ENCODE results near the gene GABARAPL1.

GABARAPL1 gene

DNA sequence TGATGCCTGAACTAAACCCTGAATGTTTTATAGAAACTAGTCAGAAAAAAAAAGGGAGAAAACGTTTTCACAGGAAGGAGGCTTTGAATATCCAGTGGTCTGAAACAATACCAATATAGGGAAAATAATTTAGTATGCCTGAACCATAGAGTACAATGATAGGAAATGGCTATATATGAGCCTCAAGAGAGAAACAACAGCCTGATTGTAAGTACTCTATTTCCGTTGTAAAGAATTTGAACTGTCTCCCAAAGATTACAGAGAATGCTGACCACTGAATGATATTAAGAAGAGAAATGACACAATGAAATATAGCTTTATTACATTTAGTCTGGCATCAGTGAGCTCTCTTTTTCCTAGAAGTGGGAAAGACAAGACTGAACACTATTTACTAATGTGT lies 5.5 kb upstream of the GABARAPL1 start:
- TF ChIP-seq, protein P1, sequence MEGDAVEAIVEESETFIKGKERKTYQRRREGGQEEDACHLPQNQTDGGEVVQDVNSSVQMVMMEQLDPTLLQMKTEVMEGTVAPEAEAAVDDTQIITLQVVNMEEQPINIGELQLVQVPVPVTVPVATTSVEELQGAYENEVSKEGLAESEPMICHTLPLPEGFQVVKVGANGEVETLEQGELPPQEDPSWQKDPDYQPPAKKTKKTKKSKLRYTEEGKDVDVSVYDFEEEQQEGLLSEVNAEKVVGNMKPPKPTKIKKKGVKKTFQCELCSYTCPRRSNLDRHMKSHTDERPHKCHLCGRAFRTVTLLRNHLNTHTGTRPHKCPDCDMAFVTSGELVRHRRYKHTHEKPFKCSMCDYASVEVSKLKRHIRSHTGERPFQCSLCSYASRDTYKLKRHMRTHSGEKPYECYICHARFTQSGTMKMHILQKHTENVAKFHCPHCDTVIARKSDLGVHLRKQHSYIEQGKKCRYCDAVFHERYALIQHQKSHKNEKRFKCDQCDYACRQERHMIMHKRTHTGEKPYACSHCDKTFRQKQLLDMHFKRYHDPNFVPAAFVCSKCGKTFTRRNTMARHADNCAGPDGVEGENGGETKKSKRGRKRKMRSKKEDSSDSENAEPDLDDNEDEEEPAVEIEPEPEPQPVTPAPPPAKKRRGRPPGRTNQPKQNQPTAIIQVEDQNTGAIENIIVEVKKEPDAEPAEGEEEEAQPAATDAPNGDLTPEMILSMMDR (IDR thresholded peaks at IDR 0.05; ENCODE audit: insufficient read depth, low read length, missing control alignments): no peak
- ChIA-PET POLR2A (no interaction called here), CTCF (interaction anchor here (2.9 kb wide), 1 partner anchor 54 kb away, joined by 11 read pairs; no protein-coding TSS in a partner anchor)
- no peak for DNase-seq (ENCODE audit: low read depth, low spot score)
- no peak overlapping the region for H3K4me3 ChIP-seq (ENCODE audit: low read depth, low read length)

DNA sequence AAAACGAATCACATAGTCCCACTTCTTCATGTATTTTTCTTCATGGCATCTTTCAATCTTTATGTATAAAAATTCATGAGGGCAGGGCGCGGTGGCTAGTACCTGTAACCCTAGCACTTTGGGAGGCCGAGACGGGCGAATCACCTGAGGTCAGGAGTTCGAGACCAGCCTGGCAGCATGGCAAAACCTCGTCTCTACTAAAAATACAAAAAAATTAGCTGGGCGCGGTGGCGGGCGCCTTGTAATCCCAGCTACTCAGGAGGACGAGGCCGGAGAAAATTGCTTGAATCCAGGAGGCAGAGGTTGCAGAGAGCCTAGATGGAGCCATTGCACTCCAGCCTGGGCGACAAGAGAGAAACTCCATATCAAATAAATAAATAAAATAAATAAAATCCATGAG lies 2.5 kb upstream of the GABARAPL1 start:
- TF ChIP-seq, protein P1 (IDR thresholded peaks at IDR 0.05; ENCODE audit: insufficient read depth, low read length, missing control alignments): no peak
- ChIA-PET CTCF (interaction anchor here (1.2 to 1.7 kb wide), 2 partner anchors 20 to 26 kb away, joined by 3 to 5 read pairs; no protein-coding TSS in a partner anchor), POLR2A (no interaction called here)
- DNase-seq (ENCODE audit: low read depth, low spot score): no peak
- no peak overlapping the region for H3K4me3 ChIP-seq (ENCODE audit: low read depth, low read length)

DNA sequence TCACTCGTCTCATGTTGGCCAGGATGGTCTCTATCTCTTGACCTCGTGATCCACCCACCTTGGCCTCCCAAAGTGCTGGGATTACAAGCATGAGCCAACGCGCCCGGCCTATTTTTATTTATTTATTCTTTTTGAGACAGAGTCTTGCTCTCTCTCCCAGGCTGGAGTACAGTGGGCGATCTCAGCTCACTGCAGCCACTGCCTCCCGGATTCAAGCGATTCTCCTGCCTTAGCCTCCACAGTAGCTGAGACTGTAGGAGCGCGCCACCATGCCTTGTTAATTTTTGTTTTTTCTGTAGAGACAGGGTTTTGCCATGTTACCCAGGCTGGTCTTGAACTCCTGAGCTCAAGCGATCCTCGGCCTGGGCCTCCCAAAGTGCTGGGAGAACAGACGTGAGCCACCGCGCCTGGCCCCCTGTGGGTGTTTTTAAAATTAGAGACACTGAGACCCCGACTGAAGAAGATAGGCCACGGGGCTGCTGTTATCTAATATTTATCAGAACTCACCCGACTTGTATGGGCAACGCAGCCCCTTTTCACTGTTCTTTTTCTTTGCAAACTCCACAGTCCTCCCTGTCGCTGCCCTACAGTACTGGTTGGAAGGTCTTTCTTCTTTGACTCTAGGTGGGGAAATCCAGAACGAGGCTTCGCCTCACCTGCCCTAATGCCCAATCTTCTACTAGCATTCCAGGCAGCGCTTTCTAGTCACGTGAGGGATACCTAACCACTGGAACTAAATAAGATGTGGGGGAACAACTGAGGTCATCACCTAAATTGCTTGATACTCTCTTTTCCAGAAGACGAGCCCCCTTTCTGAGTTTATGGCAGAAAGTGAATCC lies 1.4 kb upstream of the GABARAPL1 start:
- POLR2A ChIA-PET: no interaction called here
- no peak for DNase-seq (ENCODE audit: low read depth, low spot score)

DNA sequence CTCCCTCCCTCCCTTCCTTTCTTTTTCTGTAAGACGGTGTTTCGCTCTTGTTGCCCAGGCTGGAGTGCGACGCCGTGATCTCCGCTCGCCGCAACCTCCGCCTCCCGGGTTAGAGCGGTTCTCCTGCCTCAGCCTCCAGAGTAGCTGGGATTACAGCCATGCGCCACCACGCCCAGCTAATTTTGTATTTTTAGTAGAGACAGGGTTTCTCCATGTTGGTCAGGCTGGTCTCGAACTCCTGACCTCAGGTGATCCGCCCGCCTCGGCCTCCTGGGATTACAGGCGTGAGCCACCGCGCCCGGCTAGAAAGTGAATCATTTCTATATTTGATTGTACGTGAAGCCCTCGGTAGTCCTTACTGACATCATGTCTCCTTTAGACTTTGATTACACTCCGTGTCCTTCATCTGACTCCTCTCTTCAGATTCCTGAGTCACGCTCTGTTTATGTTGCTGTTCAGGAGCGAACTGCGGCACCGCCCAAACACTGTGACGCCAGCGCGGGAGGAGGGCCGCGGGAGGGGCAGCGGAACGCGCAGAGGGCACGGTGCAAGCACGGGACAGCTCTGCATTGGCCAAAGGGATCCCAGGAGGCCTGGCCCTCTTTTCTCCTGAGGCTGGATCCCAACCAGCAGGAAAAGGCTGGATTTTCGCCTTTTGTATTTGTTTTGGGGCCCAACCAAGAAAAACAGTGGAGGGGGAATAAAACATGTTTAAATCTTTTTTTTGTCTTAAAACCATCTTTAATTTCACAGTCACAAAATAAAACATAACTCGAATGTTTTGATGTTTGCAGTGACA lies 538 bp upstream of the GABARAPL1 start:
- ChIA-PET CTCF (interaction anchor here (1.6 kb wide), 1 partner anchor 18 kb away, joined by 3 read pairs; no protein-coding TSS in a partner anchor), POLR2A (interaction anchor here (1.0 to 1.3 kb wide), 2 partner anchors 18 to 59 kb away, joined by 4 read pairs; no protein-coding TSS in a partner anchor)
- peak overlapping the region; percentile 92 for H3K4me3 ChIP-seq (ENCODE audit: low read depth, low read length)
- TF ChIP-seq, protein P1 (IDR thresholded peaks at IDR 0.05; ENCODE audit: insufficient read depth, low read length, missing control alignments): no peak
- DNase-seq (ENCODE audit: low read depth, low spot score): peak; percentile 98

More for the DNA sequence above, 1.4 kb upstream of the GABARAPL1 start:
- no peak overlapping the region for H3K4me3 ChIP-seq (ENCODE audit: low read depth, low read length)
- TF ChIP-seq, protein P1 (IDR thresholded peaks at IDR 0.05; ENCODE audit: insufficient read depth, low read length, missing control alignments): no peak
- CTCF ChIA-PET: interaction anchor here (1.2 kb wide), 1 partner anchor 21 kb away, joined by 3 read pairs; no protein-coding TSS in a partner anchor

DNA sequence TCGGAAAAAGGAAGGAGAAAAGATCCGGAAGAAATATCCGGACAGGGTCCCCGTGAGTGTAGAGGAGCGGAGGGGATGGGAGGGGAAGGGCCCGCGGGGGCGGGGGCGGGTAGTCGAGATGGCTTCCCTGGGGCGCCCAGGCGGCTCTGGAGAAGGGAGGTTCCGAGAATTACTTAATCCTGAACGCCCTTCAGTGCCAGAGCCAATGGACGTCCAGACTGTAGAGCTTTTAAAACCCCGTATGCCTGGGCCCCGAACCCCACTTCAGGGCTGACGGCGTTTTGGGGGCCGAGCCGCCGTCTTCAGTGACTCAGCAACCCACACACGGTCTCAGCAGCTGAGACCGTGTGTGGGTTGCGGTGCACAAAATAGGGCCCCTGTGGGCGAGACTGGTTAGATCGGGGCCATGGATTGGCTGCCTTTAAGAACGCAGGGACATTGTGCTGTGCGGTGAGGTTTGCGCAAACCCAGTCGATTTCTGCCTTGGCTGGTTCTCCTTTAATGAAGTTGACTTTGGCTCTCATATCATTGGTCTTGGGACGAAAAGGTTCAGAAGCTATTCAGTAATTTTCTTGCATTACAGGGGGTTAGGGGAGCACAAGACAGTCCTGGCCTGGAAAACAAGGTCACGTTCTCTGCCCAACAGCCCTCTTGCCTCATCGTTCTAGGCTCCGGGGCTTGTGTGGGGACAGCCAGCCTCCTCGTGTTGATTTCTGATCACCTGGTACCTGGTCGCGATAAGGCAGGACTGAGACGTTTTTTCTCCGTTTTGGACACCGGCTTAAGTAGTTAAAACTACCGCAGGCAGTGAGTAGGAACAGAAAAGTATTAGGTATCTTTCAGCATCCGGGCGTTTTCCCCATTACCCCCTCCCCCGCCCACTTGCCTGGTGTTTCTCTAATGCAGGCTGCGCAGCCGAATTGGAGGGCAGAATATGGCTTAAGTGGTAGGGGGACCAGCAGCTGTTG lies 775 bp downstream of the GABARAPL1 start:
- peak overlapping the region; percentile 92 for H3K4me3 ChIP-seq (ENCODE audit: low read depth, low read length)
- POLR2A ChIA-PET: interaction anchor here (0.7 to 1.3 kb wide), 3 partner anchors 19 to 60 kb away, joined by 3 to 4 read pairs (median 4); no protein-coding TSS in a partner anchor
- CTCF ChIA-PET: interaction anchor here (1.3 to 2.6 kb wide), 6 partner anchors 9 to 463 kb away, joined by 3 to 21 read pairs (median 4); no protein-coding TSS in a partner anchor
- TF ChIP-seq, protein P1 (IDR thresholded peaks at IDR 0.05; ENCODE audit: insufficient read depth, low read length, missing control alignments): no peak
- peak; percentile 65 for DNase-seq (ENCODE audit: low read depth, low spot score)
